ENCODE measurements around the gene WDR45.

DNA sequence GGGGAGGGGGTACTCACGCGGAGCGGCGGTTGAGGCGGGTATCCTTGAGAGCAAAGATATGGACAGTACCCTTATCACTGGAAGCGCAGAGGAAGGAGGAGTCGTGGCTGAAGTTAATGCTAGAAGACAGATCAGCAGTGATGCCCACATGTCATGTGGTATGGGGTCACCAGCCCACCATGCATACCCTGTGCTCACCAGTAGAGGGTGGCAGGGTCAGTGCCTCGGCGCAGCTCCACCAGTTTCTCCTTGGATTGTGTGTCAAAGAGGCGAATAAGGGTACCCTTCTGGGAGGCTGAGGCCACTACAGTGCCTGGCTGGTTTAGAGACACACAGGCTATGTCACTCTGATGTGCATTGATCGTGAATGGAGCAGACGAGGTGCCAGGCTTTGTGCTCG is 4.3 kb downstream of the WDR45 start:
- TF ChIP-seq, protein P1, sequence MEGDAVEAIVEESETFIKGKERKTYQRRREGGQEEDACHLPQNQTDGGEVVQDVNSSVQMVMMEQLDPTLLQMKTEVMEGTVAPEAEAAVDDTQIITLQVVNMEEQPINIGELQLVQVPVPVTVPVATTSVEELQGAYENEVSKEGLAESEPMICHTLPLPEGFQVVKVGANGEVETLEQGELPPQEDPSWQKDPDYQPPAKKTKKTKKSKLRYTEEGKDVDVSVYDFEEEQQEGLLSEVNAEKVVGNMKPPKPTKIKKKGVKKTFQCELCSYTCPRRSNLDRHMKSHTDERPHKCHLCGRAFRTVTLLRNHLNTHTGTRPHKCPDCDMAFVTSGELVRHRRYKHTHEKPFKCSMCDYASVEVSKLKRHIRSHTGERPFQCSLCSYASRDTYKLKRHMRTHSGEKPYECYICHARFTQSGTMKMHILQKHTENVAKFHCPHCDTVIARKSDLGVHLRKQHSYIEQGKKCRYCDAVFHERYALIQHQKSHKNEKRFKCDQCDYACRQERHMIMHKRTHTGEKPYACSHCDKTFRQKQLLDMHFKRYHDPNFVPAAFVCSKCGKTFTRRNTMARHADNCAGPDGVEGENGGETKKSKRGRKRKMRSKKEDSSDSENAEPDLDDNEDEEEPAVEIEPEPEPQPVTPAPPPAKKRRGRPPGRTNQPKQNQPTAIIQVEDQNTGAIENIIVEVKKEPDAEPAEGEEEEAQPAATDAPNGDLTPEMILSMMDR (conservative IDR thresholded peaks at IDR 0.05), result no peak
- TF ChIP-seq EZH2 (IDR thresholded peaks at IDR 0.05; ENCODE audit: low read depth), result no peak
